ENCODE measurements around the gene PITHD1.
"Not testable (repeated sequence)": the region's sequence is repeated elsewhere in the genome, so short reads cannot be mapped to it uniquely, and the experiment has no call there.

The PITHD1 gene, protein sequence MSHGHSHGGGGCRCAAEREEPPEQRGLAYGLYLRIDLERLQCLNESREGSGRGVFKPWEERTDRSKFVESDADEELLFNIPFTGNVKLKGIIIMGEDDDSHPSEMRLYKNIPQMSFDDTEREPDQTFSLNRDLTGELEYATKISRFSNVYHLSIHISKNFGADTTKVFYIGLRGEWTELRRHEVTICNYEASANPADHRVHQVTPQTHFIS

DNA sequence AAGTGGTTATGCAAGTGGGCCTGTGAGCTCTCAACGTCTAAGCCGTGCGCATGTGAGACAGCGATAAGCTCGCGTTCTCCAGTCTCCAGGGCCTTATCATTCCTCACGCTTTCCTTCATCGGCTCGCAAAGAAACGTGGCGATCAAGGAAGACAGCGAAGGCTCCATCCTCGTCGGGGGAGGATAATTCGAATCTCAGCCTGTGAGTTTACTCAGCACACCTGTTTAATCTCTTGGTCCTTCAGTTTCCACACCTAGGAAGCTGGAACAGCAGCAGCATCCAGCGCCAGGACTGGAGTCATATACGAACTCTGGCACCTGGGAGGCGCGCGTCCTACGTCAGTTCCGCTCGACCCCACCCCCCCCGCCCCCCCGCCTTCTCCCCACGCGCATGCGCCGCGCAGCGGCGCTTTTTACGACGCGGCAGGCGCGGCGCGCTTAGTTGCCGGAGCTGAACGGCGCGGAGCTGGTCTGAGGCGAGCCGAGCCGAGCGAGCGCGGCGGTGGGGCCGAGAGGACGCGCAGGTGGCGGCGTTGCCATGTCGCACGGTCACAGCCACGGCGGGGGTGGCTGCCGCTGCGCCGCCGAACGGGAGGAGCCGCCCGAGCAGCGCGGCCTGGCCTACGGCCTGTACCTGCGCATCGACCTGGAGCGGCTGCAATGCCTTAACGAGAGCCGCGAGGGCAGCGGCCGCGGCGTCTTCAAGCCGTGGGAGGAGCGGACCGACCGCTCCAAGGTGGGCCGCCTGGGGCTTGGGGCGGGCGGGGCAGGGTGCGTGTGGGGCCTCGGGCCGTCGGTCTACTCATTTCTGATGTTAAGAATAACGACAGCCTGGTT is at the start of gene PITHD1:
PITHD1 (plus strand) TSS at position 440 of the 836 bp plus-strand sequence; CDS start at position 538, 98 bp downstream.
- peak; percentile 62 for DNase-seq (ENCODE audit: low read depth)

DNA sequence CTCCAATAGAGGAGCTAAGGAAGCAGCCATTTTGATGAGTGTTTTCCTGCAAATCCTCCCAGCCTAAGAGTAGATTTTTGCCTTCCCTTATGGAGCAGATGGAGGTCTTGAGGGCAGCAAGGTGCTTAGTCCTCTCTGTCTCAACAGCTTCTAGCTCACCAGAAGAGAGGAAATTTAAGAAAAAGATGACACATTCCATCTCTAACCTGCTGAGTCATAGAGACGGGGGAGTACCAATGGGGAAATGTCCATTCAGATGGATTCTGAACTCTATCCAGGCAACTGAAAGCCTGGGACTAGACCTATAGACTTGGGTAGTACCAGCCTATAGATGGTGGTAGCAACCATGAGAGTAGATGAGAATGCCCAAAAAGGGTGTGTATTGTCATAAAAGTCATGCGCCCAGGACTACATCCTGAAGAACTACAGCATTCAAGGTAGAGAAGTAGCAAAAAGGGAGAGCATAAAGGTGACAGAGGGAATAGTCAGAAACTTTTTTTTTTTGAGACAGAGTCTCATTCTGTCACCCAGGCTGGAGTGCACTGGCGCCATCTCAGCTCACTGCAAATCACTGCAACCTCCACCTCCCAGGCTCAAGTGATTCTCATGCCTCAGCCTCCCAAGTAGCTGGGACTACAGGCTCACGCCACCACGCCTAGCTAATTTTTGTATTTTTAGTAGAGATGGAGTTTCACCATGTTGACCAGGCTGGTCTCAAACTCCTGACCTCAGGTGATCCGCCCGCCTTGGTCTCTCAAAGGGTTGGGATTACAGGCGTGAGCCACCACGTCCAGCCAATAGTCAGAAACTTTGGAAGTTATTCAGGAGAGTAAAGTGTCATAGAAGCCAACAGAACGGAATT is 45.6 kb upstream of the PITHD1 start:
- DNase-seq (ENCODE audit: low read depth) = no peak

DNA sequence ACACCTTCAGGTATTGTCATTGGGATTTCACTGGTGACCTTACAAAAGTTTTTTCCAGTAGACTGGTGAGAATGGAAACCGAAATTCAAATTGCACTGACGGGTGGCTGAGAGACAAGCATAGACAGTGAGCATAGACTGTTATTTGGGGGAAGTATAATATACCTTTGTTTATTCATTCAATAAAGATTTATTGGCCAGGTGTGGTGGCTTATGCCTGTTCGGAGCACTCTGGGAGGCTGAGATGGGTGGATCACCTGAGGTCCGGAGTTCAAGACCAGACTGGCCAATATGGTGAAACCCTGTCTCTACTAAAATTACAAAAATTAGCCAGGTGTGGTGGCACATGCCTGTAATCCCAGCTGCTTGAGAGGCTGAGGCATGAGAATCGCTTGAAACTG is 44.9 kb upstream of the PITHD1 start:
- DNase-seq (ENCODE audit: low read depth) = not testable (repeated sequence)

DNA sequence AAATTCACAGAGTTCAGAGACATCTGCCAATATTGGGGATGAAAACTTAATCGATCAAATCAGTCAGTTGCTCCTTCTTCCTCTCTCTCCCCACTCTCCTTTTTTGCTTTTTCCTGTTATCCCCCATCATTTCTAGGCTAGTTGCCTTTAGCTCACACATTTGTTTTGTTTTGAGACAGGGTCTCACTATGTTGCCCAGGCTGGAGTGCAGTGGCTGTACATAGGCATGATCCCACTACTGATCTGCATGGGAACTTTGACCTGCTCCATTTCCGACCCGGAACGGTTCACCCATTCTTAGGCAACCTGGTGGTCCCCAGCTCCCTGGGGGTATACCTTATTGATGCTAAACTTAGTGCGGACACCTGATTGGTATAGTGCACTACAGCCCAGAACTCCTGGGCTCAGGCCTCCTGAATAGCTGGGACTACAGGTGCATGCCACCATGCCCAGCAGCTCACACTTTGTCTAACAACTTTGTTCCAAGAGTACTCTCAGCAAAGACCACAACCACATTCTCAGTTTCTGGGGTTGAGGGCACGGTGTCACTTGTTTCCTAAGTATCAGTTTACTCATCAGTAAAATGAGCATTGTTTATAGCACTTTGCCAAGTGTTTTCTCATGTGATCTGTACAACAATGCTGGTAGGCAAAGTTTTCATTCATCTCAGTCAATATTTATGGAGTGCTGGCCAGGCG is 41.6 kb upstream of the PITHD1 start:
- DNase-seq (ENCODE audit: low read depth) = no peak

DNA sequence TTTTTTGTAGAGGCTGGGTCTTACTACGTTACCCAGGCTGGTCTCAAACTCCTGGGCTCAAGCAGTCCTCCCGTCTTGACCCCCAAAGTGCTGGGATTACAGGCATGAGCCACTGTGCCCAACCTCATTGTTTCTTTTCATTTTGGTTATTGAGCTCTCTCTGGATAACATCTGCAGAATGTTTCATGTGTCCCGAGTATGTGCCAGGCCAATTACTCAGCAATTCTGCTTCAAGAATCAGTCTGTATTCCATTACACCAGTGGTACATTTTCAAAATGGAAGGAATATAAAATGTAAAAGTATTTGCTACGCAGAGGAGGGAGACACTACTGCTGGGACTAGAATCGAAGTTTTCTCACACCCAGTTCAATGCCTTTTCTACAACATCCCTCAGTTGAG is 36.6 kb upstream of the PITHD1 start:
- DNase-seq (ENCODE audit: low read depth) = no peak

DNA sequence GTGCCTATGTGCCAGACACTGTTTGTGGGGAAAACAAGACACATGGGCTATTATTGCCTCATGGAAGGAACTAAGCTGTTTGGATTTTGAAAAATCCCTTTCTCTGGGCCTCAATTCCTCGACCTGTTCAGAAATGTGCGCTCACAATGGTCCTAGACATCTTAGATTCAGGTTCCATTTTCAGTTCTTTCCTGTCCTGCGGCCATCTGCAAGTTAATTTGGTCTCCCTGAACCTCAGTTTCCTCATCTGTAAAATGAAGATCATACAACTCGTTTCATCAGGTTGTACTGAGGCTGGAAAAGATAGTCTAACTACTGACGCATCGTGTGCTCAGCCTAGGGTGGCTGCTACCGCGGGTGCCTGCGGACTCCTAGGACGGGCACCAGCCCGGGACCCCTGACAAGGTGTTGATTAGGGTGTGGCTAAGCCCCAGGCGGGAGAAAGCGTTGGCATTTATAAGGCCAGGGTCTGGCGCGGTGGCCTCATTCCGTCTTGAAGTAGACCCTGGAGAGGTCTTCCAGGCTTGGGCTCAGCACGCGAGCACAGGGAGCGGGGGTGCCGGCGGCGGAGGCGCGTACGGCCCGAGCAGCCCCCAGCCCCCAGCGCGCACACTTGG is 35.4 kb upstream of the PITHD1 start:
- DNase-seq (ENCODE audit: low read depth) = no peak

DNA sequence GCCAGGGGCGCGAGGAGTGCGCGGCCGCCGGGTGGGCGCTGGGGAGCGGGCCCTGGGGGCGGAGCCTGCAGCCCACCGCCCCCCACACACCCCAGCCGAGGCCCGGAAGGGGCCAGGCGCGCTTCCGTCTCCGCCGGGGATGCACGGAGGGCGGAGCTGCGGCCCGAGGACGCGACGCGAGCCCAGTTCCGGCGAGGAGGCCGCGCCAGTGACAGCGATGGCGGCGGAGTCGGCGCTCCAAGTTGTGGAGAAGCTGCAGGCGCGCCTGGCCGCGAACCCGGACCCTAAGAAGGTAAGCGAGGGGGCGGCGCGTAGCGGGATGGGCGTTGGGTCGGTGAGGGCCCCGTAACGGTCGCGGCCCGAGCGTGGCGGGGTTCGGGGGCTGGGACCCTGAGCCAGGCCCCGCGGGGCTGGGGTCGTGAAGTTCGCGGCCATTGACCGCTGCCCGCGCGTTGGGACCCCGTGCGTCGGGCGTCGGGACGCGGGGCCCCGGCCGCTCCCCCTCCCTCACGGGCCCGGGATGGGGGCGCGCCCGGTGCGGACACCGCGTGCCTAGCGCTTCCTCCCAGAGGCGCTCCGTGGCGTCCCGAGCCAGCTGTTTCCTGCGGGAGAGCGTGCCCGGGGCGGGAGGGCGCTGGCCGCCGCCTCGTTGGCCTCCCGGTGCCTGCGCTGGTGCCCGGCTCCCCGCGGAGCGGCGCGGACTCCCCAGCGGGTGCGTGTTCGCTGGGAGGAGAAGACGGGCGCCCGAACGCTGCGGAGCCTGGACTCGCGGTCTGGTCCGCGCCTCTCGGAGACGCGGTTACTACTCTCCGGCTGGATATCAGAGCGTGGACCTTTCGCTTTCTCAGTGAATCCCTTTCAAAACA is 34.7 kb upstream of the PITHD1 start, which contains the start of gene ELOA:
ELOA (plus strand) TSS at position 185 of the 866 bp plus-strand sequence; CDS start at position 218, 33 bp downstream.
- no peak for DNase-seq (ENCODE audit: low read depth)

DNA sequence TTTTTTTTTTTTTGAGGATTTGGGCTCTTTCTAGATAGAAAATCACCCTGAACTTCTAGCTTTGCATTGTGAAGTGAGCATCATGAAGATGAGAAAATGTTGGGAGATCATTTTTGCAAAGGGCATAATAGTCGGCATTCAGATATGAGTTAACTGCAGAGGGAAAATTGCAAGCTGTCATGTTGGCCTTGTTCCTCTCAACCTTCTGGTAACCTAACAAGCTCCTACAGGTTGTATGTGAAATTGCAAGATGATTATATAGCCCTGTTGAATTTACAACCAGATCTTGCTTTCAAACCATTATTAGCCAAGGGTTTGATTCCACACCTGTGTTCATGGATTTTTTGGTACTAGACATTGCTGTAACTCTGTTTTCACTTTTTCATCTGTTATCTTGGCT is 32.7 kb upstream of the PITHD1 start:
- no peak for DNase-seq (ENCODE audit: low read depth)

DNA sequence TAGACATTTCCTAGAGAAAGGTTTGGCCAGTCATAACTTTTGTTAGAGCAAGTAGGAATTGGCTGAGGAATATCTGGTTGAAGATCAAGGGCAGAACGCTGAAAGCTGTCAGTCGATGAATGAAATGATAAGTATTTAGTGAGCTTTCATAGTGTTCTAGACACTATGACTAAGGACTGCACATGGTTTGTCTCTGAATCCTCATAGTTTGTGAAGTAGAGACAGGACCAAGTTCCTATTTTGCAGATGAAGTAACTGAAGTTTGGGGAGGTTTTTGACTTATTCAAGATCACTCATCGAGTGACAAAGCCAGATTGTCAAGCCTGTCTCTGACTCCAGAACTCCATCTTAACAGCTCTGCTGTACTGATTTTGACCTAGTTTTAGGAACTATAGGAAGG is 30.2 kb upstream of the PITHD1 start:
- no peak for DNase-seq (ENCODE audit: low read depth)

DNA sequence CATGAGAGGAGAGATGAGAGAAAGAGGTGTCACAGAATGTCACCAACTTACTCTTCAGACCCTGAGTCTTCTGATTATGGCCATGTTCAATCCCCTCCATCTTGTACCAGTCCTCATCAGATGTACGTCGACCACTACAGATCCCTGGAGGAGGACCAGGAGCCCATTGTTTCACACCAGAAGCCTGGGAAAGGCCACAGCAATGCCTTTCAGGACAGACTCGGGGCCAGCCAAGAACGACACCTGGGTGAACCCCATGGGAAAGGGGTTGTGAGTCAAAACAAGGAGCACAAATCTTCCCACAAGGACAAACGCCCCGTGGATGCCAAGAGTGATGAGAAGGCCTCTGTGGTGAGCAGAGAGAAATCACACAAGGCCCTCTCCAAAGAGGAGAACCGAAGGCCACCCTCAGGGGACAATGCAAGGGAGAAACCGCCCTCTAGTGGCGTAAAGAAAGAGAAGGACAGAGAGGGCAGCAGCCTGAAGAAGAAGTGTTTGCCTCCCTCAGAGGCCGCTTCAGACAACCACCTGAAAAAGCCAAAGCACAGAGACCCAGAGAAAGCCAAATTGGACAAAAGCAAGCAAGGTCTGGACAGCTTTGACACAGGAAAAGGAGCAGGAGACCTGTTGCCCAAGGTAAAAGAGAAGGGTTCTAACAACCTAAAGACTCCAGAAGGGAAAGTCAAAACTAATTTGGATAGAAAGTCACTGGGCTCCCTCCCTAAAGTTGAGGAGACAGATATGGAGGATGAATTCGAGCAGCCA is 27.0 kb upstream of the PITHD1 start:
- DNase-seq (ENCODE audit: low read depth) = no peak

DNA sequence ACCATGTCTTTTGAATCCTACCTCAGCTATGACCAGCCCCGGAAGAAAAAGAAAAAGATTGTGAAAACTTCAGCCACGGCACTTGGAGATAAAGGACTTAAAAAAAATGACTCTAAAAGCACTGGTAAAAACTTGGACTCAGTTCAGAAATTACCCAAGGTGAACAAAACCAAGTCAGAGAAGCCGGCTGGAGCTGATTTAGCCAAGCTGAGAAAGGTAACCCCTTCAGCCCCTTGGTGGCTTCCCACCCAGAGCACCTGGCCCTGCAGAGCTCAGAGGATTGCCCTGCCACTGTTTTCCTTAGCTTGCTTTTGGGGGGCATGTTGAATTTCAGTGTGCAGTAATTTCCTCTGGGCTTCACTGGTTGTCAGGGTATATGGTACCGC is 26.4 kb upstream of the PITHD1 start:
- DNase-seq (ENCODE audit: low read depth) = no peak

DNA sequence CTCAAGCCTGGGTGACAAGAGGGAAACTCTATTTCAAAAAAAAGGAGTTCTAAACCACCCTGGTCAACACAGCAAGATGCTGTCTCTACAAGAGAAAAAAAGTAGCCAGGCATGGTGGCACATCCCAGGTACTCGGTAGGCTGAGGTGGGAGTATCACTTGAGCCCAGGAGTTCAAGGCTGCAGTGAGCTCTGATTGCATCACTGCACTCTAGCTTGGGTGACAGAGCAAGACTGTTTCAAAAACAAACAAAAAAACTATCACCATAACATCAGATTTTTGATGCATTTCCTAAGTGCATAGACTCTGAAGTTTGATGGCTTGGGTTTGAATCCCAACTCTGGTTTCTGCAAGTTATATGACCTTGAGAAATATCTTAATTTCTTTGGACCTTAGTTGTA is 25.3 kb upstream of the PITHD1 start:
- DNase-seq (ENCODE audit: low read depth) = no peak

DNA sequence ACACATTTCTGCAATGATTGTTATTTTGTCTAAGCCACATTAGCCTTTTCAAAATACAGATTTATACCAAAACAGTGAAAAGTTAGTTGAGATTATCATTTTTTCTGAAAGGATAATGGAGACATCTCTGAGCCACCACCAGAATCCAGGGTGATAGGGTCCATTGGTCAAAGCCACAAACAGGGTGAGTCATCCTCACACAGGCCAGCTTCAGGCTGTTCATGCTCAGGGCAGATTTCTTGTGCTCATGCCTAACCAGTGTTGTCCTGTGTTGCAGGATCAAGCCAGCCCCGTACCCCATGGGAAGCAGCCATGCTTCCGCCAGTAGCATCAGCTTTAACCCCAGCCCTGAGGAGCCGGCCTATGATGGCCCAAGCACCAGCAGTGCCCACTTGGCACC is 21.5 kb upstream of the PITHD1 start:
- no peak for DNase-seq (ENCODE audit: low read depth)

DNA sequence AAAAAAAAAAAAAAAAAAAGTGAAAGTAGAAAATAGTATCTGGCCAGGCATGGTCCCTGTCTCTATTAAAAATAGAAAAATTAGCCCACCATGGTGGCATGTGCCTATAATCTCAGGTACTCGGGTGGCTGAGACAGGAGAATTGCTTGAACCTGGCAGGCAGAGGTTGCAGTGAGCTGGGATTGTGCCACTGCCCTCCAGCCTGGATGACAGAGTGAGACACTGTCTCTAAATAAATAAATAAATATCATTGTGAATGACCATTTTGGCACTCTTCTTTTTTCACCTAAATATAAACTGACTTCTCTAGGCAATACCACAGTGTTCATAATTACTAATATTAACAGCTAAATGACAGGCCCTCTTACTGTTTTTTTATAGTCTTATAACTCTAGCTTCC is 20.4 kb upstream of the PITHD1 start:
- DNase-seq (ENCODE audit: low read depth) = no peak

DNA sequence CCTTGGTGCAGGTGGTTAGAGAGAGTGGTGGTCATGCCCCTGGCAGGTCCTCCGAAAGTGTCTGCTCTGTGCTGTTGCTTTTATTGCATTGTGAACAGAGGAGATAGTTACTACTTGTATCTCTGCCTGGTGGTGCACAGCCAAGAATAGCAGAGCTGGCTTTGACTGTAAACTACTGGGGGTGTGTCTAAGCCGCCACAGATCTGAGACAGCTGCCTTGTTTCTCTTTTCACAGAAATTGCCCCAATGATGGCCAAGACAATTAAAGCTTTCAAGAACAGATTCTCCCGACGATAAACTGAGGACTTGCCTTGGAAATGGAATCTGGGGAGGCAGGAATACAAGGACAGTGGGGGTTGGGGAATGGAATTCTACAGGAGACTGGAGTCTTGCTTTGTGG is 18.9 kb upstream of the PITHD1 start:
- DNase-seq (ENCODE audit: low read depth) = no peak

DNA sequence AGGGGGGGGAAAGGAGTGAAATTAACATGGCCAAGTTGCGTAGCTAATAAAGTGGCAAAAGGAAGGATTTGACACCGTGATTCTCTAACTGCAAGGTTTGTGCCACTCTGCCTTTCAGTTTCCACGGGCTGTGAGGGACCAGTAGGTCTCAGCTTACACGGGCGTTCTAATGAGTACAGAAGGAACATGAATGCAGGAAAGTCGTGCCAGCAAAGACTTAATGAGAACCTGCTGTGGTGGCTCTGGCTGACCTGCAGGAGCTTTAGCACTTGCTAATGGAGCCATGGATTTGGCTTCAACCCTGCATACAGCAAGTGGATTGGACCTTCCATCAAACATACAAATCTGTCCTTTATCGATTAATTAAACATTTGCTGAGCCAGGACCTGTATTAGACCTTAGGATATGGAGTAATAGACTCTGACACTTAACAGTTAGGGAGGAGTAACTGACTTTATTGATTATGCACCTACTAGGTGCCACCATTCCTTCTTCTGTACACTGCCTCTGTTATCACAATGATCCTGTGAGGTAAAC is 15.1 kb upstream of the PITHD1 start:
- no peak for DNase-seq (ENCODE audit: low read depth)

DNA sequence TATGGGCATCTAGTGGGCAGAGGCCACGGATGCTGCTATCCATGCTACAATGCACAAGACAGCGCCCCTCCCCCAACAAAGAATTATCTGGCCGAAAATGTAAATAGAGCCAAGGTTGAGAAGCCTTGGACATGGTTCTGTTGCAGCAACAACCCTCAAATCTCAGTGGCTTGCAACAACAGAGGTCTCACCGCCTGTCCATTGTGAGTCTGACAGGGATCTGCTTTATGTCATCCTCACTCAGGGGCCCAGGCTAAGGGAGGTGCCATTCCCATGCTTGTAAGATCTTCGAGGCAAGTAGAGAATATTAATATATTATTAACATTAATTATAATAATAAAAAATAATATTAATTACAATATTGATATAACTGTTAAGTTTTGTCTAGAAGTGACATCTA is 9.5 kb upstream of the PITHD1 start:
- DNase-seq (ENCODE audit: low read depth) = no peak

DNA sequence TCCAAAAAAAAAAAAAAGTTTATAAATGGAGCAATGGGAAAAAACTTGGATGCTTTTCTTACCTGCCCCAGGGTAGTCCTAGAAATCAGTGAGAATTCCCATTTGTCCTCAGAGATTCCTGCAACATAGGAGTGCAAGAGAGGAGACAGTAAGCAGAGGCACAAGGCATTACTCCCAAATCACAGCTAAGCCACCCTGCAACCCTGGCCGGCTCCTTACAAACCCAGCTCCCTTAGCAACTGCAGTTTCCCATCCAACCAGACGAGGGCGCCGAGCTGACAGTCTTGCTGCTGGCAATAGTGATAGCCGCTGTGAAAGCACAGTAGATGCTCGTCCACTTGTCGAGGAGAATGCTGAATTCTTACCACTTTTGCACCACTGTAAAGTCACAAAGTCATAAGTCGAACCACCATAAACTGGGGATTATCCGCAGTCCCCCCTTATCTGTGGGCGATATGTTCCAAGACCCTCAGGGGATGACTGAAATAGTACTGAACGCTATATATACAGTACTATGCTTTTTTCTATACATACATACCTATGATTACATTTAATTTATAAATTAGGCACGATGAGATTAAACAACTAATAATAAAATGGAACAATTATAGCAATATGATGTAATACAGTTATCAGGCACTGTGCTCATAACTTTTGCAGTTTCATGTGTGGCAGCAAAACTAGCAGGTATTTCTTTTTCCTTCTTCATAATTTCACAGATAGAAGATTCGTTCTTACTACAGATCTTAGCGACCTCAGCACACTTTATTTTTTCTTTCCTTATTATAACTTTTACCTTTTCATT is 6.0 kb upstream of the PITHD1 start:
- no peak for DNase-seq (ENCODE audit: low read depth)

DNA sequence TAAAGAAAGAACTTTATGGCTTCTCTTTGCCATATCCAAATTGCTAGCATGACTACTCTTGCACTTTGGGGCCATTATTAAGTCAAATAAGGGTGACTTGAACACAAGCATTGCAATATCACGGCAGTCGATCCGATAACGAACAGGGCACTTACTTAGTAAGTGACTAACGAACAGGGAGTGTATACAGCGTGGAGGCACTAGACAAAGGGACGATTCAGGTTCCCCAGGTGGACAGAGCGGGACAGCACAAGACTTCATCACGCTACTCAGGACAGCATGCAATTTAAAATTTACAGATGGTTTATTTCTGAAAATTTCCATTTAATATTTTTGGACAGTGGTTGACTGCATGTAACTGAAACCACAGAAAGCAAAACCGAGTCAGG is 5.4 kb upstream of the PITHD1 start:
- no peak for DNase-seq (ENCODE audit: low read depth)
